A549 (cell line): ENCODE measurements around the gene GRM7. TPM values are rescaled to one million over a fixed set of nuclear protein-coding genes. Genes with fewer than 3 reads are reported as not detected.

Experiments used
- ATAC-seq, 2 experiments: fragments of 200-7000 bp in 1 of 2; fragments of >200 bp in 1 of 2; cut with Nextera tagmentation in 1 of 2; cut with Tn5 transposase in 1 of 2; 3 replicates each; pipeline versions ENCODE4 v1.8.0 to v1.9.1; 2018 to 2020; ENCODE audit warnings: mild to moderate bottlenecking in 1 of 2, moderate library complexity in 1 of 2
- CTCF ChIA-PET: fragments of 300-600 bp; sonication (Branson Sonifier 250); formaldehyde crosslinking; extraction: SDS; loops from one replicate; lab custom pipeline; 2021; ENCODE audit warnings: antibody characterized with exemption, inconsistent platforms; lab: Yijun Ruan, JAX
- POLR2A ChIA-PET: fragments of 350-600 bp; formaldehyde crosslinking; extraction: SDS; loops from one replicate; lab custom pipeline; 2021; ENCODE audit warnings: antibody characterized with exemption, inconsistent platforms; lab: Yijun Ruan, JAX
- DNase-seq, 2 experiments: peaks; one replicate each; pipeline versions ENCODE4 v3.0.0 to v3.0.0-alpha.2; 2011 to 2016; ENCODE audit warnings: low read depth in 1 of 2, low spot score in 1 of 2
- FAIRE-seq: peaks from 2 replicates; lab custom pipeline; 2011; peaks lifted over from hg19 to GRCh38; lab: Jason Lieb, UNC
- H3K27ac ChIP-seq, 2 experiments: fragments of >200 bp; sonication (Bioruptor Twin); formaldehyde crosslinking; 3 replicates each; pipeline ENCODE4 v1.5.1; 2016 to 2017
- H3K4me1 ChIP-seq: fragments of >200 bp; sonication (Bioruptor Twin); formaldehyde crosslinking; 3 replicates; pipeline ENCODE4 v1.6.1; 2016
- H3K4me2 ChIP-seq: fragments of >200 bp; sonication (Bioruptor Twin); formaldehyde crosslinking; 3 replicates; pipeline ENCODE4 v1.6.1; 2016
- H3K4me3 ChIP-seq: fragments of >200 bp; sonication (Bioruptor Twin); formaldehyde crosslinking; 3 replicates; pipeline ENCODE4 v1.5.1; 2016
- H3K9me3 ChIP-seq: fragments of >200 bp; sonication (Bioruptor Twin); formaldehyde crosslinking; 3 replicates; pipeline ENCODE4 v1.6.1; 2016
- CBX8 ChIP-seq: fragments of 200-600 bp; sonication (generic); IDR thresholded peaks from 2 replicates; pipeline ENCODE4 v1.6.1; 2016
- CHD4 ChIP-seq: fragments of 200-600 bp; sonication (generic); IDR thresholded peaks from 2 replicates; pipeline ENCODE4 v1.6.1; 2016; ENCODE audit warnings: antibody characterized with exemption, mild to moderate bottlenecking, borderline replicate concordance
- E2F6 ChIP-seq: IDR thresholded peaks from 2 replicates; pipeline ENCODE4 v1.6.1; 2012; ENCODE audit warnings: low read depth, borderline replicate concordance
- EHF ChIP-seq: fragments of 250-450 bp; sonication (Bioruptor Pico); IDR thresholded peaks from 2 replicates; pipeline ENCODE4 v1.5.0; 2020; ENCODE audit warnings: mild to moderate bottlenecking
- FOSL2 ChIP-seq, 2 experiments: fragments of 450-650 bp in 1 of 2; fragments of >200 bp in 1 of 2; sonication (Bioruptor Twin) in 1 of 2; formaldehyde crosslinking; IDR thresholded peaks; 2 replicates each; pipeline versions ENCODE4 v1.5.0 to v1.6.1; 2016 to 2020; ENCODE audit warnings: mild to moderate bottlenecking in 1 of 2, moderate library complexity in 1 of 2
- FOXS1 ChIP-seq: fragments of 250-450 bp; sonication (Bioruptor Pico); IDR thresholded peaks from 2 replicates; pipeline ENCODE4 v1.5.0; 2020; ENCODE audit warnings: mild to moderate bottlenecking, moderate library complexity
- HOXA7 ChIP-seq: fragments of 250-450 bp; sonication (Bioruptor Pico); IDR thresholded peaks from 2 replicates; pipeline ENCODE4 v1.5.0; 2020; ENCODE audit warnings: mild to moderate bottlenecking, moderate library complexity
- JUN ChIP-seq, 2 experiments: fragments of >200 bp; sonication (Bioruptor Twin); formaldehyde crosslinking; IDR thresholded peaks; 2 replicates in 1 of 2; 3 replicates in 1 of 2; pipeline ENCODE4 v1.6.1; 2016 to 2017
- MAX ChIP-seq: IDR thresholded peaks from 2 replicates; pipeline ENCODE4 v1.6.1; 2012
- MAZ ChIP-seq: fragments of 150-350 bp; IDR thresholded peaks from 2 replicates; pipeline ENCODE4 v1.6.1; 2014; ENCODE audit warnings: antibody characterized with exemption, low read depth, low read length, borderline replicate concordance
- MYC ChIP-seq: IDR thresholded peaks from 2 replicates; pipeline ENCODE4 v1.6.1; 2012; ENCODE audit warnings: mild to moderate bottlenecking, inconsistent platforms, low read length, improper control_type of control experiment, borderline replicate concordance
- NR3C1 ChIP-seq: fragments of >200 bp; sonication (Bioruptor Twin); formaldehyde crosslinking; IDR thresholded peaks from 3 replicates; pipeline ENCODE4 v1.6.1; 2017
- POLR2A ChIP-seq: IDR thresholded peaks from 2 replicates; pipeline ENCODE4 v1.6.1; 2012; ENCODE audit warnings: mild to moderate bottlenecking, low read length
- POLR2AphosphoS2 ChIP-seq: conservative IDR thresholded peaks from 2 replicates; pipeline ENCODE4 v1.6.1; 2012; ENCODE audit warnings: low read length, improper control_type of control experiment, inconsistent platforms
- RAD21 ChIP-seq, 2 experiments: fragments of >200 bp in 1 of 2; sonication (Bioruptor Twin) in 1 of 2; formaldehyde crosslinking in 1 of 2; IDR thresholded peaks in 1 of 2; conservative IDR thresholded peaks in 1 of 2; 2 replicates in 1 of 2; 3 replicates in 1 of 2; pipeline ENCODE4 v1.6.1; 2012 to 2018; ENCODE audit warnings: inconsistent platforms in 1 of 2
- RCOR1 ChIP-seq: fragments of 150-350 bp; IDR thresholded peaks from 2 replicates; pipeline ENCODE4 v1.6.1; 2014; ENCODE audit warnings: antibody characterized with exemption, low read length, low read depth
- RFX5 ChIP-seq: fragments of 450-650 bp; IDR thresholded peaks from 2 replicates; pipeline ENCODE4 v1.7.1; 2014; ENCODE audit warnings: antibody characterized with exemption, mild to moderate bottlenecking, moderate library complexity
- SMC3 ChIP-seq: fragments of >200 bp; sonication (Bioruptor Twin); formaldehyde crosslinking; IDR thresholded peaks from 3 replicates; pipeline ENCODE4 v1.6.1; 2018; ENCODE audit warnings: inconsistent platforms
- WGBS: methylation state at CpG from one replicate; pipeline ENCODE4 v1.1.6; 2017; ENCODE audit errors: missing lambda C conversion rate; 5-methylcytosine and 5-hydroxymethylcytosine counted together
- polyA plus RNA-seq, 4 experiments: library from polyadenylated mRNA; depleted of rRNA in 3 of 4; stranded (reverse); fragments of >200 nt; fragmentation: RNase III in 1 of 4; extraction: RNeasy Plus Mini Kit Qiagen cat#74134 plus additional on column Dnase treatment in 1 of 4; gene quantifications; 2 replicates in 3 of 4; 3 replicates in 1 of 4; pipeline ENCODE4 v1.2.3, GENCODE V29; 2011 to 2017
- TF ChIP-seq, protein P1 (sequence below): fragments of 150-350 bp; IDR thresholded peaks from 2 replicates; pipeline ENCODE4 v1.6.1; 2014; ENCODE audit warnings: low read depth, mild to moderate bottlenecking, low read length
- TF ChIP-seq, protein P2 (sequence below): fragments of >200 bp; sonication (Bioruptor Twin); formaldehyde crosslinking; IDR thresholded peaks from 2 replicates; pipeline ENCODE4 v1.6.1; 2016

The GRM7 gene
- polyA plus RNA-seq, 2 of the 4 experiments (the other 2 are of a cell fraction), result not detected

- WGBS, result 32% methylated on average over 5 of the region's 5 CpGs
- CTCF ChIA-PET, result no interaction called here
These were observed 682.5 kb downstream of the GRM7 start for GRCh38 chr3:7543294-7543880.

DNA sequence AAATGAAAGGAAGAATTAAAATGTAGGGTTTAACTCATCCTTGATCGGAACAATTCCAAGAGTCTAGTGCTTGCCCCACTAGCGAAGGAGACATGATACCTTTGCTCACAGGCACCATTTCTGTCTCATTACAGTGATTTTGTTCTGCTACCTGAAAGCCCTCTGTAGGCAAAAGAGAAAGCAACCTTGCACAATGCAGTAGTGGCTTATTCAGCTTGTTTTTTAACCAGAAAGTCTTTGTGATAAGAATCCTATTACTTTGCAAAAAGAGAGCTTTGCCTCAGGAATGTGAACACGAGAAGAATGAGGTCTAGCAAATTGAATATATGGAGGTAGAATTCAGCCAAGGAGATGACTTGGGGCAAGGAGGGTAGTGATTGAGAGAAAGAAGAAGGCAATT, 684.4 kb downstream of the GRM7 start:
- ChIA-PET POLR2A (no interaction called here), CTCF (interaction anchor here (1.2 kb wide), 1 partner anchor 13 kb away, joined by 3 read pairs; no protein-coding TSS in a partner anchor)
- no peak for TF ChIP-seq POLR2A
- DNase-seq, result no peak
- ATAC-seq, result no peak
- H3K9me3 ChIP-seq, result peaks cover 2% of the 10 kb centered on the region; the same call in 1 of the 3 replicates
- 39% methylated on average over 3 of the region's 3 CpGs for WGBS
- no peak overlapping the region for H3K4me3 ChIP-seq
- no peaks in the 10 kb centered on the region for H3K4me1 ChIP-seq
- no peak overlapping the region for H3K4me2 ChIP-seq
- no peak for FAIRE-seq
- no peak overlapping the region for H3K27ac ChIP-seq

More at GRCh38 chr3:7543294-7543880, 682.5 kb downstream of the GRM7 start:
- no peak for TF ChIP-seq RCOR1
- no peak for TF ChIP-seq CHD4
- TF ChIP-seq MAX, result no peak
- TF ChIP-seq E2F6, result no peak
- TF ChIP-seq FOSL2 (IDR thresholded peaks at IDR 0.05), result no peak
- no peak for TF ChIP-seq FOSL2 (CRISPR knock-in tag; IDR thresholded peaks at IDR 0.05)
- TF ChIP-seq, protein P1, sequence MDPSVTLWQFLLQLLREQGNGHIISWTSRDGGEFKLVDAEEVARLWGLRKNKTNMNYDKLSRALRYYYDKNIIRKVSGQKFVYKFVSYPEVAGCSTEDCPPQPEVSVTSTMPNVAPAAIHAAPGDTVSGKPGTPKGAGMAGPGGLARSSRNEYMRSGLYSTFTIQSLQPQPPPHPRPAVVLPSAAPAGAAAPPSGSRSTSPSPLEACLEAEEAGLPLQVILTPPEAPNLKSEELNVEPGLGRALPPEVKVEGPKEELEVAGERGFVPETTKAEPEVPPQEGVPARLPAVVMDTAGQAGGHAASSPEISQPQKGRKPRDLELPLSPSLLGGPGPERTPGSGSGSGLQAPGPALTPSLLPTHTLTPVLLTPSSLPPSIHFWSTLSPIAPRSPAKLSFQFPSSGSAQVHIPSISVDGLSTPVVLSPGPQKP, result no peak
- TF ChIP-seq SMC3, result no peak
- no peak for TF ChIP-seq RFX5
- TF ChIP-seq MYC, result no peak
- TF ChIP-seq EHF (CRISPR knock-in tag), result no peak
- TF ChIP-seq MAZ, result no peak
- no peak for TF ChIP-seq FOXS1 (CRISPR knock-in tag)
- no peak for TF ChIP-seq CBX8
- TF ChIP-seq, protein P2, sequence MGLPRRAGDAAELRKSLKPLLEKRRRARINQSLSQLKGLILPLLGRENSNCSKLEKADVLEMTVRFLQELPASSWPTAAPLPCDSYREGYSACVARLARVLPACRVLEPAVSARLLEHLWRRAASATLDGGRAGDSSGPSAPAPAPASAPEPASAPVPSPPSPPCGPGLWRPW, result no peak
- TF ChIP-seq POLR2AphosphoS2, result no peak
- no peak for TF ChIP-seq JUN (IDR thresholded peaks at IDR 0.05)
- TF ChIP-seq NR3C1, result no peak
- H3K4me3 ChIP-seq, result no peak overlapping the region
- H3K27ac ChIP-seq, result no peak overlapping the region
- H3K4me1 ChIP-seq, result no peaks in the 10 kb centered on the region
- POLR2A ChIA-PET, result no interaction called here
- no peak for ATAC-seq
- FAIRE-seq, result no peak
- no peak overlapping the region for H3K4me2 ChIP-seq
- DNase-seq, result no peak
- peaks cover 2% of the 10 kb centered on the region; the same call in 1 of the 3 replicates for H3K9me3 ChIP-seq

GRCh38 chr3:7546253-7546652, 685.3 kb downstream of the GRM7 start:
- Histone ChIP-seq H3K4me2 (no peak overlapping the region), H3K9me3 (no peaks in the 10 kb centered on the region), H3K27ac (no peak overlapping the region), H3K4me3 (no peak overlapping the region), H3K4me1 (no peaks in the 10 kb centered on the region)
- POLR2A ChIA-PET, result no interaction called here
- ATAC-seq (no peak; a peak in 1 of 6 replicates), DNase-seq (peak in 1 of 2 experiments; percentile 23), FAIRE-seq (no peak)
- TF ChIP-seq SMC3 (peak; percentile 43; the same call in 1 of the 3 replicates), RAD21 (conservative IDR thresholded peaks at IDR 0.05 in 1 of 2, IDR thresholded peaks at IDR 0.05 in 1 of 2) (peak in 1 of 2 experiments; percentile 50; a peak in 3 of 5 replicates), HOXA7 (CRISPR knock-in tag) (no peak)
- 40% methylated on average over 4 of the region's 4 CpGs for WGBS
- CTCF ChIA-PET, result interaction anchor here (1.2 kb wide), 1 partner anchor 14 kb away, joined by 3 read pairs; no protein-coding TSS in a partner anchor
